Heart left ventricle (tissue), 16 donors: ENCODE measurements around the gene CHCHD6. TPM values are rescaled to one million over a fixed set of nuclear protein-coding genes. Genes with fewer than 3 reads are reported as not detected.

ENCODE experiments used
- ATAC-seq, 4 donors: fragments of 200-7000 bp; cut with Tn5 transposase; one replicate each; pipeline ENCODE4 v1.9.1; 2020 to 2022; ENCODE audit warnings: moderate library complexity in 4 of 4, mild to moderate bottlenecking in 3 of 4, moderate number of reproducible peaks in 1 of 4
- DNase-seq, 5 donors: peaks; one replicate each; pipeline ENCODE4 v3.0.0-alpha.2; 2020
- H3K27ac ChIP-seq, 12 donors: fragments of 200-600 bp; sonication (generic) in 4 of 12; one replicate each; pipeline versions ENCODE4 v1.5.0 to v1.8.0; 2016 to 2022; ENCODE audit warnings: mild to moderate bottlenecking in 2 of 12
- H3K27me3 ChIP-seq, 9 donors: fragments of 200-600 bp; sonication (generic) in 2 of 9; one replicate each; pipeline versions ENCODE4 v1.5.1 to v1.8.0; 2016 to 2022; ENCODE audit warnings: mild to moderate bottlenecking in 3 of 9
- H3K36me3 ChIP-seq, 9 donors: fragments of 200-600 bp; sonication (generic) in 2 of 9; one replicate each; pipeline versions ENCODE4 v1.5.0 to v1.8.0; 2018 to 2022; ENCODE audit warnings: mild to moderate bottlenecking in 2 of 9
- H3K4me1 ChIP-seq, 12 donors: fragments of 200-600 bp; sonication (generic) in 4 of 12; one replicate each; pipeline versions ENCODE4 v1.5.0 to v1.8.0; 2016 to 2022; ENCODE audit warnings: mild to moderate bottlenecking in 3 of 12
- H3K4me3 ChIP-seq, 12 donors: fragments of 200-600 bp; sonication (generic) in 4 of 12; one replicate each; pipeline versions ENCODE4 v1.5.0 to v1.8.0; 2017 to 2022; ENCODE audit warnings: mild to moderate bottlenecking in 9 of 12, moderate library complexity in 4 of 12
- H3K9me3 ChIP-seq, 12 donors: fragments of 200-600 bp; sonication (generic) in 4 of 12; one replicate each; pipeline versions ENCODE4 v1.5.0 to v1.8.0; 2016 to 2022; ENCODE audit warnings: mild to moderate bottlenecking in 1 of 12
- CTCF ChIP-seq, 12 donors: fragments of 200-600 bp; sonication (generic) in 4 of 12; IDR thresholded peaks; one replicate each; pipeline versions ENCODE4 v1.5.0 to v1.8.0; 2018 to 2022; ENCODE audit warnings: antibody characterized with exemption in 12 of 12, mild to moderate bottlenecking in 5 of 12
- POLR2A ChIP-seq, 2 donors: fragments of 450-650 bp; IDR thresholded peaks; one replicate each; pipeline ENCODE4 v1.6.1; 2017; ENCODE audit warnings: antibody characterized with exemption in 2 of 2, mild to moderate bottlenecking in 2 of 2, moderate library complexity in 2 of 2
- WGBS, 4 donors: extraction: QIAGEN DNeasy Blood & Tissue Kit in 2 of 4; methylation state at CpG; one replicate each; pipeline versions ENCODE4 v1.1.5 to v1.1.7; 2013 to 2018; 5-methylcytosine and 5-hydroxymethylcytosine counted together
- intact Hi-C, 10 donors: fragments of 100-400 bp; cut with DNase I; formaldehyde crosslinking; loops; one replicate each; pipeline versions ENCODE4 v1.11.1 to v1.14.2; 2022
- polyA plus RNA-seq, 2 donors: library from polyadenylated mRNA; stranded (reverse); fragments of 200-250 nt; gene quantifications; one replicate each; pipeline ENCODE4 v1.2.3, GENCODE V29; 2013
- total RNA-seq, 9 donors: library from RNA; depleted of rRNA in 2 of 9; stranded (reverse); fragments of >200 nt in 2 of 9; fragmentation: NEBNext Ultra II Directional in 3 of 9; extraction: Animal tissue kit (Norgen Biotek cat#: 25700) in 3 of 9; gene quantifications; one replicate each; pipeline versions ENCODE4 v1.1.0 to v1.2.4, GENCODE V29; 2016 to 2023
- donor health status: ischemic (EF 13 %, LVEDD 7.1; RV severe dilation, severe dysfunction).
- donor health status: healthy with polysubstance abuse.
- donor health status: DM: no; HTN: yes; CAD: no.
- donor health status: DM: no; HTN: no; CAD: no.
- donor health status: ischemic (EF 25% LVEDD 6.9; RV normal size, moderate dysfunction).
- donor health status: ischemic (EF 25% LVEDD 5.7; RV mildly dilated, moderate dysfunction).
- donor health status: healthy.
- donor health status: DM: yes; HTN: yes; CAD: no.
- donor health status: ischemic (EF 35%, LVEDD 5.7; RV mildly dilated, moderate dysfunction).
- donor health status: nonischemic (EF 11% LVEDD 7.7; RV severe dilation, severe dysfunction).
- donor health status: DM: yes; HTN: yes; CAD: no.
- donor health status: PGD.
- donor health status: ischemic (EF 29% LVEDD 5.4; RV normal size, mild dysfunction).
- donor health status: nonischemic (EF 23%, LVEDD 6.1; RV moderate dilation, normal function).

Gene CHCHD6
- total and polyA plus RNA-seq, 11 donors: 7.7 to 29.3 (median 11.6) TPM

GRCh38 chr3:126967386-126967785 is 263.3 kb downstream of the CHCHD6 start:
- Histone ChIP-seq H3K27ac (no peak overlapping the region), H3K36me3 (no peaks in the 10 kb centered on the region), H3K27me3 (peaks cover 0 to 3% (median 0%) of the 10 kb centered on the region in 9 donors), H3K9me3 (no peaks in the 10 kb centered on the region), H3K4me1 (peaks cover 0 to 20% (median 2%) of the 10 kb centered on the region in 12 donors), H3K4me3 (no peak overlapping the region)
- WGBS, 4 donors: 85 to 89% (median 86%) methylated on average over 10 of the region's 10 CpGs
- ATAC-seq (no peak), DNase-seq (peak in 1 of 5 donors; percentile 37)
- intact Hi-C loops: no loop called here
- TF ChIP-seq CTCF (IDR thresholded peaks at IDR 0.05) (no peak), POLR2A (IDR thresholded peaks at IDR 0.05) (no peak)

GRCh38 chr3:126968391-126969390 is 264.7 kb downstream of the CHCHD6 start:
- intact Hi-C loops: no loop called here
- ATAC-seq (no peak), DNase-seq (peak in 1 of 5 donors; percentile 8)
- Histone ChIP-seq H3K9me3 (peaks cover 0 to 2% (median 0%) of the 10 kb centered on the region in 12 donors), H3K36me3 (no peaks in the 10 kb centered on the region), H3K27ac (peak overlapping the region in 1 of 12 donors; percentile 19), H3K4me3 (no peak overlapping the region), H3K4me1 (peaks cover 0 to 28% (median 0%) of the 10 kb centered on the region in 12 donors), H3K27me3 (peaks cover 0 to 3% (median 0%) of the 10 kb centered on the region in 9 donors)
- TF ChIP-seq POLR2A (IDR thresholded peaks at IDR 0.05) (no peak), CTCF (IDR thresholded peaks at IDR 0.05) (no peak)
- 86 to 89% (median 87%) methylated on average over 20 of the region's 20 CpGs for WGBS, 4 donors

GRCh38 chr3:126969586-126969985 is 265.5 kb downstream of the CHCHD6 start:
- intact Hi-C loops: no loop called here
- peaks cover 0 to 3% (median 0%) of the 10 kb centered on the region in 9 donors for H3K27me3 ChIP-seq
- 63 to 67% (median 63%) methylated on average over 7 of the region's 7 CpGs for WGBS, 4 donors

More at GRCh38 chr3:126969586-126969985, 265.5 kb downstream of the CHCHD6 start:
- peak overlapping the region in 1 of 12 donors; percentile 19 for H3K27ac ChIP-seq
- H3K9me3 ChIP-seq: peaks cover 0 to 11% (median 7%) of the 10 kb centered on the region in 12 donors
- no peak overlapping the region for H3K4me3 ChIP-seq
- no peaks in the 10 kb centered on the region for H3K36me3 ChIP-seq
- TF ChIP-seq POLR2A (IDR thresholded peaks at IDR 0.05) (no peak), CTCF (IDR thresholded peaks at IDR 0.05) (no peak)
- DNase-seq (no peak), ATAC-seq (no peak)
- H3K4me1 ChIP-seq: peaks cover 0 to 28% (median 0%) of the 10 kb centered on the region in 12 donors
